HG03039 (cell line): ENCODE data around the gene MAP3K8.
"Not testable (repeated sequence)": the region's sequence is repeated elsewhere in the genome, so short reads cannot be mapped to it uniquely, and the experiment has no call there.

Experiments
- ATAC-seq: cut with Tn5 transposase; IDR thresholded peaks from one replicate; pipeline ENCODE4 v1.9.1; 2021; ENCODE audit warnings: mild to moderate bottlenecking, moderate library complexity; ENCODE audit not compliant: unreplicated experiment

The MAP3K8 gene

DNA sequence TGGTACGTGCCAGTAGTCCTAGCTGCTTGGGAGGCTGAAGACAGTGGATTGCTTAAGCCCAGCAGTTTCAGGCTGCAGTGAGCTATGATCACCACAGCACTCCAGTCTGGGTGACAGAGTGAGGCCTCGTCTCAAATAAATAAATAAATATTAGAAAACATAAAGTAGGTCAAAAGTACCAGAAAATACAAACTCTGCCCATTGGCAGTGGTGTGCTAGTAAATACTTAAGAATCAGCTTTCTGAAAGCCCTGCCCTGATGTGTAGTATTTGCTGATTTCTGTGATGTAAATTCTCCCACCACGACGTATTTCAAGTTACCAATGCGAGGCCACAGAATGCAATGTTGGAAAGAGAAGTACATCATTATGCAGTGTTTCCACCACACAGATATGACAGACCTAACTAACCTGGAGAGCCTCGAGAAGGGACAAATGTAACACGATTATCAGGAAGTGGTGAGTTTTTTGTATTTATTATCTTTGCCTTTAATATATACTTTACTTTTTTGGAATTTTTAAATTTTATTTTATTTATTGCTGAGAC lies 11.8 kb upstream of the MAP3K8 start:
- ATAC-seq, result no peak

DNA sequence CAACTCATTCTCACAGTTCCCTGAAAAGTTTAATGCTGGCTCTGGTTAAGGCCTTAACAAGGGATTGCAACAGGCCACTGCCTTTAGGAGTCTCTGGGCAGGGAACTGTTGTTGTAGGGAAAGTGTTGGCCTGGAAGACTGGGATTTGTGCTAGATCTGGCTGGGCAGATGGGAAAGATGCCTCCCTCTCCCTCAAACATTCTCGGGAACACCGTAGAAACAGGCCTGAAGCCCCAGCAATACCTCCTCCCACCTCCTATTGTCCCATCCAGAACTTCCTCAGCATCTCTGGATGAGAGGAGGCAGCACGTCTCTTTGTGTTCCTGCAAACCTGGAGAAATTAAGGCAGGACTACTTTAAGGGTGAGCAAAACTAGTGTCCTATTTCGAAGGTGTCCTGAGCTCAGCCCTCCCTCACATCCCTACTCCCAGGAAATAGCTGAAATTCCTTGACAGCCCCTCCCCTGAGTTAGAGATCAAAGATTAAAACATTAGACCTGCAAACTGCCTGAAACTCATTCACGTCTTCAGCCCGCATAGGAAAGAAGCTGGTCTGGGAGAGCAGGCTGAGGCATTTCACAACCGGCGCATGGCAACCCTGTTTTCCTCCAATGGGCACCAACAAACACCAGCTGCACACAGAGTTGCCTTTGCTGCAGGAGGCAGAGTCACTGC lies 10.9 kb upstream of the MAP3K8 start:
- no peak for ATAC-seq

DNA sequence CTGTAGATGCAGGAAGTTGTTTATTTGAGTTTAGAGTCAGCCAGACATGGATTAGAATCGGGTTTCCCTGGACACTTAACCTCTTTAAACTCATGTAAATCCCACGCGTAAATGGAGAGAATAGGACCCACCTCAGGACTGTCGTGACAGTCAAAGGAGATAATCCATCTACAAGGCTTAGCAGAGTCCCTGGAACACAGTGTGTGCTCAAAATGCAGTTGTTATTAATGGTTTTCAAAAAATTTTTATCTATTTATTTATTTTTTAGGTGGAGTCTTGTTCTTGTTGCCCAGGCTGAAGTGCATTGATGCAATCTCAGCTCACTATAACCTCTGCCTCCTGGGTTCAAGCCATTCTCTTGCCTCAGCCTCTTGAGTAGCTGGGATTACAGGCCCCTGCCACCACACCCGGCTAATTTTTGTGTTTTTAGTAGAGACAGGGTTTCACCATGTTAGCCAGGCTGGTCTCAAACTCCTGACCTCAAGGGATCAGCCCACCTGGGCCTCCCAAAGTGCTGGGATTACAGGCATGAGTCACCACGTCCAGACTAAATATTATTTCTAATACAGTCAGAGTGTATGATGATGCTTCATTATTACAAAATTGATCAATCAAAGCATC lies 10.2 kb upstream of the MAP3K8 start:
- not testable (repeated sequence) for ATAC-seq

DNA sequence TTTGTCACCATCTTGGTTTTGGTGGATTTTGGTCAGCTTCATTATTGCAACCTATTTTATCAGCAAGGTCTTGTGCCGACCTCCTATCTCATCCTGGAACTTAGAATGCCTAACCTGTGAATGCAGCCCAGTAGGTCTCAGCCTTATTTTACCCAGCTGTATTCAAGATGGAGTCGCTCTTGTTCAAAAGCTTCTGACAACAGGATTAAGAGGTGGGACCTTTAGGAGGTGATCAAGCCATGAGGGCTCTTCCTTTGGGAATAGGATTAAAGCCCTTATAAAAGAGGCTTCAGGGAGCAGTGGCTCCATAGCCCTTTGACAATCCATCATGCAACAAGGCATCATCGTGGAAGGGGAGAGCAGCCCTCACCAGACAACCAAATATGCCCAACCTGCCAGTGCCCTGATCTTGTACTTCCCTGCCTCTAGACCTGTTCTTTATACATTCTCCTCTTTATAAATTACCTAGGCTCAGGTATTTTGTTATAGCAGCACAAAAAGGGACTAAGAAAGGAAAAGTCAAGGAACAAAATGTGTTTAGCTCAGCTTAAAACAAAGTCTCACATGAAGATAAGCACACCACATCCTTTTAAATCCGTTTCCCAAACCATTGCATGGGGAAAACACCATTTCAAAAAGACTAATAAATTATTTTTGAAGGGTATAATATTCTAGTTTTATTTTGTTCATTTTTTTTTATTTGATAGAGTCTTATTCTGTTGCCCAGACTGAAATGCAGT lies 8.5 kb upstream of the MAP3K8 start:
- no peak for ATAC-seq

DNA sequence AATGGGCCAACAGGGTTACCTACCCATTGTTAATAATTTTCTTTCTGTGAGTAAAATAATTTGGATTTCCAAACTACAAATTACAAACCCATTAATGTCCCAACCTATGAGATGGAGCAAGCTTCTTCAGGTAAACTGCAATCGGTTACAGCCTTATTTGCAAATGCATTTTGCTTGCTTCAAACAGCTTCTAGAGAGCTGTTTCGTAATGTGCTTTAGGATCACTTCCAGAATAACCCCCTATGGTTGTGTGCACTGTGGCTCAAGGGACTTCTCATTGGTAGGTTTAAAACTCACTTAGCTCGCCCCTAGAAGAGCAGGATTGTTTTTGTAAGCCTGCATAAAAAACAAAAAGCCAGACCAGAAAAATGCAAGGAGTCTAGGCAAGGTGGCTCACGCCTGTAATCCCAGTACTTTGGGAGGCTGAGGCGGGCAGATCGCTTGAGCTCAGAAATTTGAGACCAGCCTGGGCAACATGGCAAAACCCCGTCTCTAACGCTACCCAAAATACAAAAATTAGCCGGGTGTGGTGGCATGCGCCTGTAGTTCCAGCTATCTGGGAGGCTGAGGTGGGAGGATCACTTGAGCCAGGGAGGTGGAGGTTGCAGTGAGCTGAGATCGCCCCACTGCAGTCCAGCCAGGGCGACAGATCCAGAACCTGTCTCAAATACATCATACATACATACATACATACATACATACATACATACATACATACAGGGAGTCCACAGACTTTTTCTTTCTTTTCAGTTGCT lies 3.3 kb upstream of the MAP3K8 start:
- ATAC-seq, result no peak

DNA sequence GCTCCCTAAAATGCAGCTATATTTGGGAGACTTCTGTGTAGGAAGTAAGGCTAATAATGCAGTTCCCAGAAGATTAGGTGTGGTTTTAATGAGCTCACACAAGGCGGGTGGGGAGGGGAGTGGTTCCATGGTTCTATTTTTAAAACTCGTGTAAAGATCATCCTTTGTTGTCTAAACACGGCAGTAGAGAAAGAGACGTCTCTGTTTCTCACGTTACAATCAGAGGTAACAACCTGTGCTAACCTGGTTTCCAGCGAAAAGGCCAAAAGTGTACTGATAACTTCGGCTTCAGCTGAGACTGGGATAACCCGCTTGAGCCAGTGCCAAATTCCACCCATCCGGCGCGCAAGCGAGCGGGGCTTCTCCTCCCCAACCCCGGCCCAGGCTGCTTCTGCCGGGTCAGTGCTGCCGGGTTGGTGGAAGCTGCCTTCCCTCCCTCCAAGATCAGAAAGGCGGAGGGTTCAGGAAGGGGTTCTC lies 2.5 kb upstream of the MAP3K8 start:
- ATAC-seq, result no peak

DNA sequence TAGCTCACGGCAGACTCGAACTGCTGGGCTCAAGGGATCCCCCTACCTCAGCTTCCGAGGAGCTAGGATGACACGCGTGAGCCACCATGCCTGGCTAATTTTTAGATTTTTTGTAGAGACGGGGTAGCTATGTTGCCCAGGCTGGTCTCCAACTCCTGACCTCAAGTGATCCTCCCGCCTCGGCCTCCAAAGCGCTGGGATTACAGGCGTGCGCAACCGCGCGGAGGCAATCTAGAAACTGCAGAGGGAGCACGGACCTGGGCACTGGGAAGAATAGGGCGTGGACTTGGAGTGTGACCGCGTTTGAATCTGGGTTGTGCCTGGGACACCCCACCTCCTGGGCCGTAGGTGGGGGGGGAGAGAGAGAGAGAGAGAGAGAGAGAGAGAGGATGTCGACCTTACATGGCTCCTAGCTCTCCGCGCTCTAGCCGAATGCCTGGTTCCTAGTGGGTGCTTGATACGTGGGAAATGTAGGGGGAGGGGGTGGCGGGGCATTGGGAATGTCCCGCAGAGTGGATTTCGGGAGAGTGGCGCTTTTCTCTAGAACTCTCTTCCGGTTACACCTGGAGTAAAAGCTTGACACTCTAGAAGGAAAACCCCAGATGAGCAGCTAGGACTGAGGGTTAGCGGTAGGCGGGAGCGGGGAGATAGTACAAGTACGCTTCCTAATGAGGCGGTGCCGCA lies 1.2 kb upstream of the MAP3K8 start:
- ATAC-seq, result no peak

DNA sequence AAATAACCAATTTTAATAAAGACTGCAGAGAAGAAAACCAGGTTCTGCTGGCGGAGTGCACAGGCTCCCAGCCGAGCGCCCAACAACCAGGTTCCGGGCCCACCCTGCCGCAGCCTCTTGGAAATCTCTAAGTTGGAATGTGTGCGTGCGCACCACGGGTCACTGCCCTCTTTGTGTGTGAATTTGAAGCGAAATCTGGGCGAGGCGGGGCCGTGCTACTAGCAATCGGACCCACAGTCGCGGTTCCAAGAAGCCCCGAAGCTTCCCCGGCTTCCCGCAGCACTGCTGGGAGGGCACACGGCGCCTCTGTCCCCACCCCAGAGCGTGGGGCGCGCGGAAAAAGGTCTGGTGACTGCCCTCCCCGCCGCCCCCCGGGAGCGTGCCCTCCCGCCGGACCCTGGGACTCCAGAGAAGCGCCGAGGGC lies 666 bp upstream of the MAP3K8 start:
- ATAC-seq, result no peak

DNA sequence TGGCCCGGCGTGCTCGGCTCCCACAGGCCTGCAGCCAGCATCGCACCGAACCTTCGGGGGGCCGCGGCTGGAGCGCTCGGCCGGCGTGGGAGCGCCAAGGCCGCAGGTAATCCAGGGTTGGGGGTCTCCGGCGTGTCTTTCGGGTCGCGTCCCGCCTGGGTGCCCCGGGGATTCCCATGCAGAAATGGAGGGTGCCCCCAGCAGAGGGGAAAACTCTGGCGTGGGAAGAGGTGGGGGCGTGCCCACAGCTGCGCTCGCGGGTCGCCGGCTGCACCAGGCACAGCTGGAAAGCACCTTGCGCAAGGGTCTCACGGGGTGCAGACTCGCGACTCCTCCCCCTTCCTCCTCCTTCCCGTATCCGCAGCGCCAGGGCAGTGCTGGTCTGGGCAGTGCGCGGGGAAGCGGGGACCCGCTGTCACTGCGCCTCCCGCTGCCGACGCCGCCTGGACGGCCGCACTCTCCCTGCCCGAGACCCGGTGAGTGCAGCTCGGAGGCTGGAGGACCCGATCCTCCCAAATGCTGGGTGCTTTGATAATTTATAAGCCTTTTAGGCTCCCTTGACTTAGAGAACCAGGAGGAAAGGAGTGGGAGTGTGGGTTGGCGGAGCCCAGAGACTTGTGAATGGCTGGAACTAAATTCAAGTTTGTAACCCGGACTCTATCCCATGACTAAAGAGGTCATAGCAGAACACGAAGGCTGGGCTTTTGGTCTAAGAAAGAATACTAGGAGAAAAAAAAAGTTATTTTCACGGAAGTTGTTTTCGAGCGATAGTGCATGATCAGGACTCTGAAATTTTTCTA lies 489 bp downstream of the MAP3K8 start:
- peak; percentile 36 for ATAC-seq

DNA sequence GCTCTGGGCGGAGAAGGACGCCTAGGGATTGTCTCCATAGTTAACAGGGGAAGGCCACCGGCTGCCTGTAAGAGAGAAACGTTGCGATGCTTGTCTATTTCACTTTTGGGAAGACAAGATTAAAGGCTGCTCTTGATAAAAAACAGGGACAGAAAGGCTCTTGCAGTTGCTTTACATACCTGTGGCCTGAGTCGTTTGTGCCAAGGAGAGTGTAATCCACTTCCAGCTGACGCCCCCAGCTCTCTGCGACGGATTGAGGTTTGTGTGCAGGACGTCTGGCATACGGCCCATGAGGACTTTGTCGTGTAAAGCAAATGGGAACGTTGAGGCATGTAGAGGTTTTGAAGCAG lies 1.1 kb downstream of the MAP3K8 start:
- ATAC-seq, result no peak

DNA sequence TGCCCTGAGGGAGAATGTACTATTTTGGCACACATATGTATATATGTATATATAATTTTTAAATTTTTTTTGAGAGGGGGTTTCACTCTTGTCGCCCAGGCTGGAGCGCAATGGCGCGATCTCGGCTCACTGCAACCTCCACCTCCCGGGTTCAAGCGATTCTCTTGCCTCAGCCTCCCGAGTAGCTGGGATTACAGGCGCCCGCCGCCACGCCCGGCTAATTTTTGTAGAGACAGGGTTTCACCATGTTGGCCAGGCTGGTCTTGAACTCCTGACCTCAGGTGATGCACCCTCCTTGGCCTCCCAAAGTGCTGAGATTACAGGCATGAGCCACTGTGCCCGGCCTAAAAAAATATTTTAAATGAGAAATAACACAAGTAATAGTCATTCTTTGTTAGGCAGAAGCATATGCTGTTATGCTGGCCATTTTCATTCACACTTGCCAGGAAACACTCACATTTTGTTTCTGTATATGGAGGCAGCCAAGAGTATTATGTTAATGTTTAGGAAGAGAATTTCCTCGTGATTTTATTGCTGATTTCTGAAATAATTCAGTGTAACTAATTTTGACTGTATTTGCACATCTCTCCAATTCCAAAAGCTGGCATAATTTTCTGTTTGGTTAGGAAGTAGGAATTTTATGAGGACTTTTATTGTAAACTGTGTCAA lies 1.6 kb downstream of the MAP3K8 start:
- not testable (repeated sequence) for ATAC-seq

DNA sequence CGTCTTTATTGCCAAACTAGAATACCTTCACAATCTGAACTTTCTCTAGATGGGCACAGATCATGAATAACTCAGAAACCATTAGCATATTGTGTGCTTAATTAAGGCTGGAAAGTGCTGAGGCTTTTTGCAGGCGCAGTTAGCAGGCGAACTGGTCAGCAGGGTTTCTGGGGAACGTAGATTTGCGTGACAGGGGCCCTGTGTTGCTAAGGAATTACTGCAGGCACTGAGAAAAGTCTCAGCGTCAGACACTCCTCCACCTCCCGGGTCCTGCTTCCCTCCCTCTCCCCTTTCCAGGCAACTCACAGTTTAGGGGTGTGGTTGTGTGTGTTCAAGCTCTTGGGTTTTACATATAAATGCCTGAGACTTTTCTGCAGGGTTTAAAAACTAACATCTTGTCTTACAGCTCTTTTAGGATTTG lies 2.2 kb downstream of the MAP3K8 start:
- no peak for ATAC-seq

DNA sequence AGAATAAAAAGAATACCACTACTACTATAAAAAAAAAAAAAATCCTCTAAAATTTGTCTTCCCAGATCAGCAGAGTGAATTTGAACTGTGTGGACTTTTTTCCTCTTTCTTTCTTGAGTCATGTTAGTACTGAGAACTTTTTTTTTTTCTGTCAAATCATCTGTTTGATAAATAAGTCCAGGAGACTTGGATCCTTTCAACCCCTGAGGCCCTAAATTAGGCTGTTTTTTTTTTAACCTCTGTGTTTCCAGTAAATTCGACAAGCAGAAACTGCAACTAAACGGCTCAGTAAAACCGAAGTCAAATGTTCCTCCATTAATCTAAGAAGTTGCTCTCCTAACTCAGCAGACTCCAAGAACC lies 2.7 kb downstream of the MAP3K8 start:
- no peak for ATAC-seq

DNA sequence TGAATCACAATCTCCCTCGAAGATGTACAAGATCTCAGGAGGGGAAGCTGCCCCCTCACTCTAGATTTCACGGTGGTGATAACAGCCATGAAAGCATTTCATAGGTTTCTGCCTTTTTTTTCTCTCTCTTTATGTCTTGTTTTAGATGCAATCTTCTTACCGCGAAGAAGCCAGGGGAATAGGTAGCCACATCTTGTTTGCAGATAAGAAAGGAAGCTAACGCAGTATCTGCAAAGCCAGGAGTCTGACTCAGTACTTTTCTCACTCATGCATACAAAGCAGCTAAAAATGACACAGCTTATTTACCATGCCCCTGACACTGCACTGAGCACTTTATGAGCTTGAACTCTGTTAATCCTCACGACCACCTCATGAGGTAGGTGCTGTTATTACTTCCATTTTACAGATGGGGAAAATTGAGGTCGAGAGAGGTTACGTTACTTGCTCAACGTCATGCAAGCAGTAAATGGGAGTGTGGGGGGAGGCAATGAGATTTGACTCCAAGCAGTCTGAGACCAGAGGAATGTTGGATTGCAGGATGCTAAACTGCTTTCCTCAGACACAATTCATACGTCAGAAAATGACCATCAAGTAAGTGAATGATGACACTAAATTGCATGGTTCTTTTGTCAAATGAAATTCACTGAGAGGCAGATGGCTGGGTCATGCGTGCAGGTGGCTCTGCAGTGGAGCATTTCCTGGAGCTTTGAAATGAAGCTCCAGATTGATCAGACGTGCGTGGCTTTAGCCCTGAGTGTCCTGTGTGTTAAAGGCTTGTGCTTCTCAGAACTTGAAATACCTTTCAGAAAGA lies 3.3 kb downstream of the MAP3K8 start:
- ATAC-seq, result no peak

DNA sequence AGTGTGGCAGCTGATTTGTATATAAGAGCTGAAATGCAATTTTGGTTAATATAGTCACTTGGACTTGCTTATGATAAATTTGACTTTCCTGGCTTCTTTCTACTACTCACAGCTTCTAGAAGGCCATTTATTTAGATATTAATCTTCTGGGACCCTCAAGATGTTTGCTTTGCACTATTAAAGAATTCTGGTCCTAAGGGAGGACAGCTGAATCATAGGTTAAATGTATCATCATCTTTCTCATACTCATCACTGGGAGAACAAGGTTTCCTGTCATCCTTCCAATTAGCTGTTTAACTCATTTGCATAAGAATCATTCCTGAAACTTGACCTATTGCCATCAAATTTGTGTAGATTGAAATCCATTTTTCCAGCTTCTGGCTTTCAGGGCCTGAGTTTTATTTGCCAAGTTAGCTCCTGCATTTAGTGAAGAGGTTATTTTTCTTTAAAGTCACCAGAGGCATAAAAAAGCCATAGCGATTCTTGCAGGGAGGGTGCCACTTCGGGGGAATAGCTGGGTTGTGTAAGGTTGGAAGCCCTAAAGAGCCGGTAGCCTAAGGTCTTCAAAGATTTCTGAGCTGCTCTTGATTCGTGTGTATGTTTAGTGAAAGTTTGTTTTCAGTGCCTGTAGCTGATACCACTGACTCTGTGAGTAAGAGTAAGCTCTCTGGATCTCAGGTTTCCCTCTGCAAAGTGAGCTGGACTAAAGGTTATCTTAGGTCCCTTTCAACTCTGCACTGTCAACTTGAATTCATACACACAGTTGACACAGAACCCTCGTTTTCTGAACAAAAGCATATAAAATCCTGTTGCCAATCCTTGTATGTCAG lies 4.3 kb downstream of the MAP3K8 start:
- ATAC-seq, result no peak

DNA sequence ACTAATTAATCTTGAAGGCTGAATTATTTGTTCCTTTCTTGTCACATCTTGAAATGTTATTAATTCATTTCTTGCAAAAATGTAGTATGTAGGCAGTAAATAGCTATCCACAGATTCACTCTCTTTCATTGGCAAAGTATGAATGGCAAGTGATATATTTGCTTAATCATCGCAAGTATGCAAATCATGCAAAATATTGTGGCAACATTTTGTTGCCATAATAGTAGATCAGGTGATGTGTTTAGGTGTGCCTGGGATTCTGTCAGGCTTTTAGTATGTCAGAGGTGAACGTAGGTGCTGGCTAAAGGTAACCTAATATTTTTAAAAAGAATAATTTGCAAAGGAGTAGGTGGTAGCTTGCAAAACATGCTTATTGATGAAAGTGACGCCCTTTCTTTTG lies 5.9 kb downstream of the MAP3K8 start:
- ATAC-seq, result no peak

DNA sequence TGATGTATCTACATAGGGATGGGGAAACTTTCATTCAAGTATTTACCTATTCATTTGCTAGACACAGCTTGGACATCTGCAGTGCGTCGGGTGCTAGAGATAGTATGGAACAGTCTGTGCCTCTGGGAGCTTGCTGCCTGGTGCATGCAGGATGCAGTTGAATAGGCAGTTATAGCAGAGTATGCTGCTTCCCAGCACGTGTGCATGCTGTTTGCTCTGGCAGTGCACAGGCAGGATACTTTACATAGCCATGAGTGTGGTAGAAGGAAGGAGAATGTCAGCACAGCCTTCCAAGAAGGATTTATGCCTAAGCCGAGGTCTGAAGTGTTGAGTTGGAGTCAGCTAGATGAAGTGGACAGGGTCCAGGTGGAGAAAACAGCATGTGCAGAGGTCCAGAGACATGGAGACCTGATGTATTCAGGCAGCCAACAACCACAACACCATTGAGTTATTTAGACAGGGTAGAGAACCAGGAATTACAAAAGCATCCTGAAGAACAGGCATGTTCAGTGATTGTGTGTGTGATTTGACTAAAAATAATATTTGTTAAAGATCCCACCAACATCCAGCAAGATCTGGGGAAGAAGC lies 8.1 kb downstream of the MAP3K8 start:
- ATAC-seq, result no peak
